ENCODE results near the gene DMRTB1.
A peak's percentile ranks its signal among the peaks of the same experiment; 100 is the strongest.

The DMRTB1 gene

DNA sequence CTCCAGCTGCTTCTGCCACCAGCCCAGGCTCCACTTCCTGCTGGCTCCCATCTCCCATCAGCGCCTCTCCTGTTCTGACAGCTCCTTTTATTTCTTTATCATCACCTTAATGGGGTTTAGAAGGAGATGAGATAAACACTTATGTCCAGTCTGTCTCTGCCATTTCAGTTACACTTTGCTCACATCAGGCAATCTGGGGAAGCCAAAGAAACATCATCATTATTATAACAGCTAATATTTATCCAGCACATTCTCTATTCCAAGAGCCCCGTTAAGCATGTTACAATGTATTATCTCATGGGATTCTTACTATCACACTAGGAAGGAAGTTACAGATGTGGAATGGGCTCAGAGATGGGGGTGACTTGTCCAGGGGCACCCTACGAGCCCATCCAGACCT, 31.2 kb downstream of the DMRTB1 start:
- TF ChIP-seq ZNF274 (IDR thresholded peaks at IDR 0.05; ENCODE audit: low read depth, low read length) (no peak), YY1 (IDR thresholded peaks at IDR 0.05; ENCODE audit: insufficient read depth, insufficient read length) (no peak), SUZ12 (IDR thresholded peaks at IDR 0.05; ENCODE audit: extremely low read depth, insufficient read depth, insufficient read length) (no peak)
- Histone ChIP-seq H3K36me3 (ENCODE audit: insufficient read depth, insufficient read length, low read length) (no peaks in the 10 kb centered on the region), H3K9ac (ENCODE audit: insufficient read length, low read depth) (no peak overlapping the region), H3K9me3 (ENCODE audit: insufficient read depth, low read length) (peaks cover 8% of the 10 kb centered on the region; the same call in 1 of the 2 replicates), H3K4me1 (ENCODE audit: insufficient read depth, insufficient read length) (peaks cover 11% of the 10 kb centered on the region), H3K4me3 (ENCODE audit: insufficient read length, low read depth) (no peak overlapping the region), H3K27me3 (ENCODE audit: insufficient read depth, insufficient read length) (no peaks in the 10 kb centered on the region)
- DNase-seq (ENCODE audit: low read depth, low spot score) = no peak

- H3K36me3 ChIP-seq (ENCODE audit: insufficient read depth, insufficient read length, low read length) = no peaks in the 10 kb centered on the region
- TF ChIP-seq SUZ12 (IDR thresholded peaks at IDR 0.05; ENCODE audit: extremely low read depth, insufficient read depth, insufficient read length) (no peak), YY1 (IDR thresholded peaks at IDR 0.05; ENCODE audit: insufficient read depth, insufficient read length) (no peak)
- H3K9me3 ChIP-seq (ENCODE audit: insufficient read depth, low read length) = no peaks in the 10 kb centered on the region
- H3K27me3 ChIP-seq (ENCODE audit: insufficient read depth, insufficient read length) = no peaks in the 10 kb centered on the region
- H3K9ac ChIP-seq (ENCODE audit: insufficient read length, low read depth) = no peak overlapping the region
- no peak overlapping the region for H3K4me3 ChIP-seq (ENCODE audit: insufficient read length, low read depth)
- DNase-seq (ENCODE audit: low read depth, low spot score) = no peak
- peaks cover under 1% of the 10 kb centered on the region for H3K4me1 ChIP-seq (ENCODE audit: insufficient read depth, insufficient read length)
Measured at GRCh38 chr1:53495633-53496345, 36.6 kb downstream of the DMRTB1 start.

DNA sequence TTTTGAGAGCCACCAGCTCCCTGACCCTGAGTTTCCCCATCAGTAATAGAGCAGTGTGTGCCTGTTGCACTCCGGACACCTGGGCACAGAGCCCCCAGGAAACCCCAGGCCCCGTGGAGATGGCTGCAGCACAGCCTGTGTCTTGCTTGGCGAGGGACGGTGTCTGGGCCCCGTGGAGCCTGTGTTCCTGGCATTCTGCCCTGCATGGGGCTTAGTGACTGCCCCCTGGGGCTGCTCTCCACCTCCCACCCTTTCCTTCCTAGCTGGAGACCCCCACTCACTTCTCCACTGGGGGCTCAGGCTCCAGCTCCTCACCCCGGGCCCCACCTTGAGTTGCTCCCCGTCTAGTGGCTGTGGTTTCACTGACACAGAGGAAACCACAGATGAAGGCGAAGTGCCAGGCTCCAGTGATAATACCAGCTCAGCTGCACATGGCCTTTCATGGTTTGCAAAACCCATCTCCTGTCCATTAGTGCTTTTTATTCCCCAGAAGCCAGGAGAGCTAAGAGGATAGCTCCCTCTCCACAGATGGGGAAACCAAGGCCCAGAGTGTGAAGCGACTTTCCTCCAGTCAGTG, 39.4 kb downstream of the DMRTB1 start:
- Histone ChIP-seq H3K9ac (ENCODE audit: insufficient read length, low read depth) (no peak overlapping the region), H3K9me3 (ENCODE audit: insufficient read depth, low read length) (no peaks in the 10 kb centered on the region), H3K4me3 (ENCODE audit: insufficient read length, low read depth) (no peak overlapping the region), H3K4me1 (ENCODE audit: insufficient read depth, insufficient read length) (peaks cover 19% of the 10 kb centered on the region), H3K36me3 (ENCODE audit: insufficient read depth, insufficient read length, low read length) (no peaks in the 10 kb centered on the region), H3K27me3 (ENCODE audit: insufficient read depth, insufficient read length) (no peaks in the 10 kb centered on the region)
- DNase-seq (ENCODE audit: low read depth, low spot score) = no peak
- TF ChIP-seq ZNF274 (IDR thresholded peaks at IDR 0.05; ENCODE audit: low read depth, low read length) = no peak
- no peak for TF ChIP-seq YY1 (IDR thresholded peaks at IDR 0.05; ENCODE audit: insufficient read depth, insufficient read length)
- no peak for TF ChIP-seq SUZ12 (IDR thresholded peaks at IDR 0.05; ENCODE audit: extremely low read depth, insufficient read depth, insufficient read length)

DNA sequence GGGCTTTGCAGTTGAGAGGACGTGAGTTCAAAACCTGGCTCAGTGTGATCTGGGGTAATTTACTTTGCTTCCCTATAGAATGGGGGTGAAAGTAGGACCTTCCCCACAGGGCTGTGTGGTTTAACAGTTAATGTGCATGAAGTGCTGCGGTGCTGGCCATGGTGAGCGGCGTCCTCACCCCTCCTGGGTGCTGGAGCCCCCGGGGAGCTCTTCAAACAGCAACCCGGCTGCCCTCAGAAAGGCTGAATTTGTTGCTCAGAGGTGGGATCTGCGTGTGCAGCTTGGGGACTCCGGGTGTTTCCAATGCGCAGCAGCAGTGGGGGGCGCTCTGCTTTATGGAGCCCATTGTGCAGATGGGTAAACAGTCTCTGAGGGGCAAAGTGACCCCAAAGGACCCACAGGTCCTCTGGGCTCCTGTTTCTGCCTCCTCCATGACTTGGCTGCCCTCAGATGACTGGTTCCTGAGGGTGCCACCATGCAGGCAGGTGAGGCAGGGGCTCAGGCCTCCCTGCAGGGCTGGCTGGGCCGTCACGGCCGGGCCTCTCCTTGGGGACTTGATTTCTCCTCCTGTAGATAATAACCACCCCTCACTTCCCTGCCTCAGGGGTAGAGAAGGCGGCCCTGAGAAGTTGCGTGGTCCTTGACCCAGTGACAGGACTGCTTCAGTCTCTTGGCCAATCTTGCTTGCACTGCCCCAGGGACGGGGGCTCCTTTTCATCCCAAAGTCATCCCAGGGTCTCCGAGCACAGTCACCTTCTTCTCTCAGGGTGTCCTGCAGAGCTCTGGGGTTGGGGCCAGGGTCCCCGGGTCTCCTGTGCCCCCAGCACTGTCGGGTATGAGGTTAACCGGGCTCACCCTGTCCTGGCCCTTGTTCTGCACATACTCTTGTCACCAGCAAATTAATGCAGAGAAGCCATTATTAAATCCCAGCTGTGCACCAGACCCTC, 40.3 kb downstream of the DMRTB1 start:
- TF ChIP-seq YY1 (IDR thresholded peaks at IDR 0.05; ENCODE audit: insufficient read depth, insufficient read length) (no peak), SUZ12 (IDR thresholded peaks at IDR 0.05; ENCODE audit: extremely low read depth, insufficient read depth, insufficient read length) (no peak), ZNF274 (IDR thresholded peaks at IDR 0.05; ENCODE audit: low read depth, low read length) (no peak)
- H3K27me3 ChIP-seq (ENCODE audit: insufficient read depth, insufficient read length) = no peaks in the 10 kb centered on the region
- no peak overlapping the region for H3K9ac ChIP-seq (ENCODE audit: insufficient read length, low read depth)
- peaks cover 24% of the 10 kb centered on the region for H3K4me1 ChIP-seq (ENCODE audit: insufficient read depth, insufficient read length)
- H3K36me3 ChIP-seq (ENCODE audit: insufficient read depth, insufficient read length, low read length) = no peaks in the 10 kb centered on the region
- no peak overlapping the region for H3K4me3 ChIP-seq (ENCODE audit: insufficient read length, low read depth)
- H3K9me3 ChIP-seq (ENCODE audit: insufficient read depth, low read length) = no peaks in the 10 kb centered on the region
- no peak for DNase-seq (ENCODE audit: low read depth, low spot score)

DNA sequence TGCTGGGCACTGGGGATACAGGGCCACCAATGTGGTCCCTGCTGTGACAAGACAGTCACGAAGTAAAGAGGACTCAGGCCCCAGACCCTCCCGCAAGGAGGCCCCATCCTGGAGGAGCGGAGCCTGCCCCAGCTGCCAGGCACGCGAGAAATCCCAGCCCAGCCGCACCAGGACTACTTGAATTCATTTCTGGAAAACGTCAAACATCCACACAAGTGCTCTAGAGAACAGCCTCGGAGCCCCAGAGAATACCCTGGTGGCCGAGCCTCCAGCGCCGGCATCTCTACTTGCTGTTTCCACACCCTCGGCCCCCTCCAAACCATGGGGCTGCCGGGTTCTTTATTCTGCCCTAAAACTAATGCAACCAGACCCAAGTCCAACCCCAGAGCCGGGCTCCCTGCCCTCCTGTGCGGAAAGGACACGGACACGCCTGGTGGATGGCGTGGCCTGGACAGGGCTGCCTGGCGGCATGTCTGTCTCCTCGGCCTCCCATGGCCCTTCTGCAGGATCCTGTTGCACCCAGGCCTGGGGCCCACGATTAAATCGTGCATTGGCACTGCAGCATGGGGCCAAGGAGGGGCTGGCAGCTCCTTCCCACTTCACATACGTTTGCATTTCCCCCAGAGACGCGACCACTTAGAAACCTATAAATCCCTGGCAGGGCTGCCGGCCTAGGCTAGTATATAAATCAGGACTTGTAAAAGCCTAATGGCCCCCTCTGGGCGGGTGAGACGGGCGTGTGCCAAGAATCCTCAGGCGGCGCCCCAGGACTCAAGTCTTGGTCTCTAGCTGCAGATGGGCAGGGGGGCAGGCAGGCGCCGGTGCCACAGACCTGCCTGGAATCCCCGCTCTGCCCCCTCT, 41.2 kb downstream of the DMRTB1 start:
- Histone ChIP-seq H3K9ac (ENCODE audit: insufficient read length, low read depth) (no peak overlapping the region), H3K36me3 (ENCODE audit: insufficient read depth, insufficient read length, low read length) (no peaks in the 10 kb centered on the region), H3K27me3 (ENCODE audit: insufficient read depth, insufficient read length) (no peaks in the 10 kb centered on the region), H3K9me3 (ENCODE audit: insufficient read depth, low read length) (no peaks in the 10 kb centered on the region), H3K4me3 (ENCODE audit: insufficient read length, low read depth) (no peak overlapping the region), H3K4me1 (ENCODE audit: insufficient read depth, insufficient read length) (peaks cover 30% of the 10 kb centered on the region)
- no peak for TF ChIP-seq YY1 (IDR thresholded peaks at IDR 0.05; ENCODE audit: insufficient read depth, insufficient read length)
- TF ChIP-seq SUZ12 (IDR thresholded peaks at IDR 0.05; ENCODE audit: extremely low read depth, insufficient read depth, insufficient read length) = no peak
- TF ChIP-seq ZNF274 (IDR thresholded peaks at IDR 0.05; ENCODE audit: low read depth, low read length) = no peak
- no peak for DNase-seq (ENCODE audit: low read depth, low spot score)

DNA sequence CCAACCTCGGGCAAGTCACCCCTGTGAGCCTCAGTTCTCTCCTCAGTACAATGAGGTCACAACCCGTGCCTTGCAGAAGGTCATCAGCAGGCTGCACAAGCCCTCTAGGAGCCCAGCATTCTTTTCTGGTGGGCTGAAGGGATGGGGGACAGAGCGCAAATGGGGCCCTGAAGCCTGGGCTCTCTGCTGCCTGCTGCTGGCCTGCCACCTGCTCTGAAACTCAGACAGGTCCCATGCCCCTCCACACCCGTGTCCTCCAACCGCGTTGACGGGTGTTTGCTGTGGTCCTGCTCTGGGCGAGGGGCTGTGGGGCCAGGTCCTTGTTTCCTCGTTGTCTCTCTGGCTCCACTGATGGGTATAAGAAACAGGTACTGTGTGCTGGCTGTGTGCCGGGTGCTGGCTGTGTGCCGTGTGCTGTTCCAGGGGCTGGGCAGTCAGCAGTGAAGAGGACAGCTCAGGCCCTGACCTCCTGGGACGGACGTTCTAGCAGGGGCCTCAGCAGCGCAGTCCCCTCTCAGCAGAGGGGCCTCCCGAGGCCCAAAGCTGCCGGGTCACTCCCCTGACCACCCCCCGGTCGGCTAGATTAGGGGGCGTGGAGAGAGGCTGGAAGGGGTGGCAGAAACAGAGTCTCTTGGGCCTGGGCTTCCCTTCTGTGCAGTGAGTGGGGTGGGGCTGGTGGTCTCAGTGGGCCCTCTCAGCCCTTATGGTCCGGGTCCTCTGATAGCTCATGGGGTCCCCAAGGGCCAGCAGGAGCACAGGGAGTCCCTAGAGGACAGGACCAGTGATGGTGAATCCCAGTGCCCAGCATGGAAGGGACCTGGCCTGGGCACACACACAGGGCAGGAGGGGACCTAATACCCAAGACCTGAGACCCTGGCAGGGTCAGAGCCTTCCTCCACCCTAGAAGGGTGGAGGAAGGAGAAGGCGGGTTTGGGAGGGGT, 42.1 kb downstream of the DMRTB1 start:
- H3K4me1 ChIP-seq (ENCODE audit: insufficient read depth, insufficient read length) = peaks cover 38% of the 10 kb centered on the region
- no peak for DNase-seq (ENCODE audit: low read depth, low spot score)
- no peaks in the 10 kb centered on the region for H3K9me3 ChIP-seq (ENCODE audit: insufficient read depth, low read length)
- H3K27me3 ChIP-seq (ENCODE audit: insufficient read depth, insufficient read length) = peaks cover under 1% of the 10 kb centered on the region
- H3K36me3 ChIP-seq (ENCODE audit: insufficient read depth, insufficient read length, low read length) = no peaks in the 10 kb centered on the region
- TF ChIP-seq YY1 (IDR thresholded peaks at IDR 0.05; ENCODE audit: insufficient read depth, insufficient read length) = no peak
- no peak for TF ChIP-seq ZNF274 (IDR thresholded peaks at IDR 0.05; ENCODE audit: low read depth, low read length)
- TF ChIP-seq SUZ12 (IDR thresholded peaks at IDR 0.05; ENCODE audit: extremely low read depth, insufficient read depth, insufficient read length) = no peak
- H3K4me3 ChIP-seq (ENCODE audit: insufficient read length, low read depth) = no peak overlapping the region
- H3K9ac ChIP-seq (ENCODE audit: insufficient read length, low read depth) = peak overlapping the region; percentile 34
